SU-DHL-6 (cell line): Measurements from ENCODE around the gene TPP1.

ENCODE experiments used
- H2AFZ ChIP-seq: fragments of 200-600 bp; sonication (generic); 2 replicates; pipeline ENCODE4 v1.6.1; 2014; ENCODE audit warnings: low read depth, mild to moderate bottlenecking, moderate library complexity, mixed read lengths, antibody characterized with exemption, low read length; ENCODE audit not compliant: severe bottlenecking
- H3F3A ChIP-seq: fragments of 200-600 bp; shearing (Covaris generic); 2 replicates; pipeline ENCODE4 v1.6.0; 2016; ENCODE audit warnings: antibody characterized with exemption, mild to moderate bottlenecking; ENCODE audit not compliant: insufficient read depth
- H3K27ac ChIP-seq: fragments of 200-600 bp; sonication (generic); 2 replicates; pipeline ENCODE4 v1.5.1; 2016; ENCODE audit warnings: low read depth, mild to moderate bottlenecking, low read length, moderate library complexity, mixed read lengths
- H3K27me3 ChIP-seq: fragments of 200-600 bp; sonication (generic), shearing (Covaris generic); 2 replicates; pipeline ENCODE4 v1.6.0; 2014; ENCODE audit warnings: mild to moderate bottlenecking, low read length
- H3K36me3 ChIP-seq: fragments of 200-600 bp; sonication (generic); 2 replicates; pipeline ENCODE4 v1.6.1; 2014; ENCODE audit warnings: mild to moderate bottlenecking, low read length, mixed read lengths
- H3K4me2 ChIP-seq: fragments of 300-600, 200-600 bp; shearing (Covaris generic), sonication (generic); 2 replicates; pipeline ENCODE4 v1.6.0; 2014; ENCODE audit warnings: low read length, low read depth, mild to moderate bottlenecking; ENCODE audit not compliant: poor library complexity, severe bottlenecking
- H3K4me3 ChIP-seq: fragments of 200-600 bp; sonication (generic); 2 replicates; pipeline ENCODE4 v1.5.1; 2014; ENCODE audit warnings: antibody characterized with exemption, low read length, mild to moderate bottlenecking, mixed read lengths; ENCODE audit not compliant: insufficient read depth, poor library complexity, severe bottlenecking
- H3K79me2 ChIP-seq: fragments of 200-600 bp; sonication (generic); 2 replicates; pipeline ENCODE4 v1.6.1; 2014; ENCODE audit warnings: mild to moderate bottlenecking, low read length, moderate library complexity; ENCODE audit not compliant: insufficient read depth
- H3K9ac ChIP-seq: fragments of 200-600 bp; sonication (generic); 2 replicates; pipeline ENCODE4 v1.7.0; 2014; ENCODE audit warnings: mild to moderate bottlenecking, low read length
- H3K9me2 ChIP-seq: fragments of 200-600 bp; sonication (generic); replicated peaks from 2 replicates; pipeline ENCODE4 v1.6.1; 2014; ENCODE audit warnings: low read length; ENCODE audit not compliant: insufficient read depth
- H3K9me3 ChIP-seq: fragments of 200-600 bp; sonication (generic); 2 replicates; pipeline ENCODE4 v1.6.1; 2014; ENCODE audit warnings: low read length, mixed read lengths; ENCODE audit not compliant: insufficient read depth
- H4K20me1 ChIP-seq: fragments of 200-600 bp; sonication (generic); 2 replicates; pipeline ENCODE4 v1.6.1; 2014; ENCODE audit warnings: low read depth, mild to moderate bottlenecking, antibody characterized with exemption, low read length, moderate library complexity, mixed read lengths
- CTCF ChIP-seq: fragments of 200-600 bp; sonication (generic); IDR thresholded peaks from one replicate; pipeline ENCODE4 v1.5.1; 2017; ENCODE audit warnings: antibody characterized with exemption, mild to moderate bottlenecking, low read length, moderate library complexity; ENCODE audit not compliant: insufficient read depth, poor library complexity, severe bottlenecking
- EZH2phosphoT487 ChIP-seq: fragments of 200-600 bp; sonication (generic), shearing (Covaris generic); conservative IDR thresholded peaks from 2 replicates; pipeline ENCODE4 v1.6.1; 2018; ENCODE audit warnings: mild to moderate bottlenecking, antibody characterized with exemption, low read length, moderate library complexity, mixed read lengths

Gene TPP1

GRCh38 chr11:6583584-6583983 lies 35.6 kb downstream of the TPP1 start:
- H3K9me2 ChIP-seq = no peaks in the 10 kb centered on the region
- H3K27me3 ChIP-seq = no peaks in the 10 kb centered on the region
- no peaks in the 10 kb centered on the region for H3K79me2 ChIP-seq
- peaks cover 4% of the 10 kb centered on the region for H3F3A ChIP-seq
- no peak for TF ChIP-seq CTCF
- no peak for TF ChIP-seq EZH2phosphoT487
- no peak overlapping the region for H3K27ac ChIP-seq
- H3K36me3 ChIP-seq = 0 out of 2 replicates have a peak, but pooled peaks cover 13% of the 10 kb centered on the region
- H4K20me1 ChIP-seq = no peaks in the 10 kb centered on the region
- peaks cover 7% of the 10 kb centered on the region; the same call in 1 of the 2 replicates for H3K9me3 ChIP-seq
- no peak overlapping the region for H2AFZ ChIP-seq
- no peak overlapping the region for H3K9ac ChIP-seq
- no peak overlapping the region for H3K4me3 ChIP-seq
- no peak overlapping the region for H3K4me2 ChIP-seq

GRCh38 chr11:6579681-6580080 lies 39.5 kb downstream of the TPP1 start:
- Histone ChIP-seq H3K9me3 (peaks cover 7% of the 10 kb centered on the region; the same call in 1 of the 2 replicates), H2AFZ (no peak overlapping the region), H3K27me3 (no peaks in the 10 kb centered on the region), H3K79me2 (no peaks in the 10 kb centered on the region), H4K20me1 (no peaks in the 10 kb centered on the region), H3K4me3 (no peak overlapping the region), H3K4me2 (no peak overlapping the region), H3K27ac (no peak overlapping the region), H3K9me2 (no peaks in the 10 kb centered on the region), H3K36me3 (0 out of 2 replicates have a peak, but pooled peaks cover 13% of the 10 kb centered on the region), H3F3A (no peaks in the 10 kb centered on the region), H3K9ac (no peak overlapping the region)
- no peak for TF ChIP-seq CTCF
- TF ChIP-seq EZH2phosphoT487 = no peak

GRCh38 chr11:6578134-6578533 lies 41.1 kb downstream of the TPP1 start:
- H3K27ac ChIP-seq = no peak overlapping the region
- H3K4me2 ChIP-seq = no peak overlapping the region

More at GRCh38 chr11:6578134-6578533, 41.1 kb downstream of the TPP1 start:
- H3K9me2 ChIP-seq = no peaks in the 10 kb centered on the region
- H3F3A ChIP-seq = no peaks in the 10 kb centered on the region
- TF ChIP-seq CTCF = no peak
- no peak for TF ChIP-seq EZH2phosphoT487
- no peak overlapping the region for H3K4me3 ChIP-seq
- H3K9ac ChIP-seq = no peak overlapping the region
- no peaks in the 10 kb centered on the region for H3K27me3 ChIP-seq
- H3K9me3 ChIP-seq = no peaks in the 10 kb centered on the region
- no peak overlapping the region for H2AFZ ChIP-seq
- H3K36me3 ChIP-seq = 0 out of 2 replicates have a peak, but pooled peaks cover 5% of the 10 kb centered on the region
- no peaks in the 10 kb centered on the region for H4K20me1 ChIP-seq
- H3K79me2 ChIP-seq = no peaks in the 10 kb centered on the region
